Upper lobe of right lung (tissue), 1 donor: ENCODE data around the gene PLS1. TPM values are rescaled to one million over a fixed set of nuclear protein-coding genes. Genes with fewer than 3 reads are reported as not detected.
A peak's percentile ranks its signal among the peaks of the same experiment; 100 is the strongest.
"Not testable (repeated sequence)": the region's sequence is repeated elsewhere in the genome, so short reads cannot be mapped to it uniquely, and the experiment has no call there.

Source experiments
- ATAC-seq: fragments of 200-7000 bp; cut with Tn5 transposase; one replicate; pipeline ENCODE4 v1.9.1; 2020; ENCODE audit warnings: mild to moderate bottlenecking, moderate library complexity
- DNase-seq: peaks from one replicate; pipeline ENCODE4 v3.0.0-alpha.2; 2020
- H3K27ac ChIP-seq: fragments of 200-600 bp; one replicate; pipeline ENCODE4 v1.8.0; 2022
- H3K27me3 ChIP-seq: fragments of 200-600 bp; one replicate; pipeline ENCODE4 v1.8.0; 2022; ENCODE audit warnings: mild to moderate bottlenecking
- H3K36me3 ChIP-seq: fragments of 200-600 bp; one replicate; pipeline ENCODE4 v1.8.0; 2022
- H3K4me1 ChIP-seq: fragments of 200-600 bp; one replicate; pipeline ENCODE4 v1.8.0; 2022
- H3K4me3 ChIP-seq: fragments of 200-600 bp; one replicate; pipeline ENCODE4 v1.8.0; 2022; ENCODE audit warnings: mild to moderate bottlenecking
- H3K9me3 ChIP-seq: fragments of 200-600 bp; one replicate; pipeline ENCODE4 v1.8.0; 2022
- CTCF ChIP-seq: fragments of 200-600 bp; IDR thresholded peaks from one replicate; pipeline ENCODE4 v1.8.0; 2022; ENCODE audit warnings: antibody characterized with exemption
- intact Hi-C: fragments of 100-400 bp; cut with DNase I; formaldehyde crosslinking; loops from one replicate; pipeline ENCODE4 v1.11.0; 2022
- long read RNA-seq: library from polyadenylated mRNA; unstranded; transcript quantifications from one replicate; pipeline ENCODE4 v2.0.0, GENCODE V29; 2021
- total RNA-seq: library from RNA; stranded (reverse); fragmentation: NEBNext Ultra II Directional; extraction: Animal tissue kit (Norgen Biotek cat#: 25700); gene quantifications from one replicate; pipeline ENCODE4 v1.2.1, GENCODE V29; 2021
- donor health status: DM: no; HTN: yes; CAD: no; lungs with severe emphysema.

PLS1 gene, protein sequence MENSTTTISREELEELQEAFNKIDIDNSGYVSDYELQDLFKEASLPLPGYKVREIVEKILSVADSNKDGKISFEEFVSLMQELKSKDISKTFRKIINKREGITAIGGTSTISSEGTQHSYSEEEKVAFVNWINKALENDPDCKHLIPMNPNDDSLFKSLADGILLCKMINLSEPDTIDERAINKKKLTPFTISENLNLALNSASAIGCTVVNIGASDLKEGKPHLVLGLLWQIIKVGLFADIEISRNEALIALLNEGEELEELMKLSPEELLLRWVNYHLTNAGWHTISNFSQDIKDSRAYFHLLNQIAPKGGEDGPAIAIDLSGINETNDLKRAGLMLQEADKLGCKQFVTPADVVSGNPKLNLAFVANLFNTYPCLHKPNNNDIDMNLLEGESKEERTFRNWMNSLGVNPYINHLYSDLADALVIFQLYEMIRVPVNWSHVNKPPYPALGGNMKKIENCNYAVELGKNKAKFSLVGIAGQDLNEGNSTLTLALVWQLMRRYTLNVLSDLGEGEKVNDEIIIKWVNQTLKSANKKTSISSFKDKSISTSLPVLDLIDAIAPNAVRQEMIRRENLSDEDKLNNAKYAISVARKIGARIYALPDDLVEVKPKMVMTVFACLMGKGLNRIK
- total RNA-seq: 26.0 TPM
- long read RNA-seq, transcript PLS1-202 (16 exons, 3,706 nt): major isoform, 33 of 43 reads
- long read RNA-seq, partial matches to known transcripts: 2 of 43 reads
- long read RNA-seq, other reads (novel, unspliced or antisense): 8 of 43 reads

- no peaks in the 10 kb centered on the region for H3K27me3 ChIP-seq
- no peak for TF ChIP-seq CTCF
- H3K9me3 ChIP-seq: no peaks in the 10 kb centered on the region
- peak within 1 kb of the TSS; percentile 79 for H3K27ac ChIP-seq
- no peaks in the 10 kb centered on the region for H3K36me3 ChIP-seq
- ATAC-seq (peak; percentile 97), DNase-seq (peak; percentile 94)
- intact Hi-C loops: no loop called here
- H3K4me1 ChIP-seq: no peaks in the 10 kb centered on the region
- peak within 1 kb of the TSS; percentile 69 for H3K4me3 ChIP-seq
Measured at GRCh38 chr3:142595951-142596725, at the start of gene PLS1. Gene PLS1, plus strand, starts transcription at chr3:142596393. Its CDS starts 67,845 bp downstream, at chr3:142664238.

DNA sequence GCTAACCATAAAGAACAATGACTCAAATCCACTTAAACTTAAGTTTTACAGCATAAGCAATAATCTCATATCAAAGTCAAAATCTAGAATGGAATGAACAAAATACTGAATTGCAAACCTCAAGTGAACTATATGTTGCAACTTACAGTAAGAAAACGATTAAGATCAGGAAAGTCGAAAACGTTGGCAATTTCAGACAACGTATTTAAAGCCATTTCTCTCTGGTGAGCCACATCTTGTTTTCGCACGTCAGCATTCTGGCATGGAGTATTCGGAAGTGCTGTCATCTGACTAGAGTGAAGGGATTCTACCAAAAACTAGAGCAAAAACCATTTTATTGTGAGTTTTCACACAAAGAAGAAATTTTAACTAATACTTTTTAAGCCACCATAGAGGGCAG is 46.2 kb upstream of the PLS1 start:
- no peak for TF ChIP-seq CTCF
- Histone ChIP-seq H3K9me3 (no peaks in the 10 kb centered on the region), H3K27me3 (no peaks in the 10 kb centered on the region), H3K4me1 (no peaks in the 10 kb centered on the region), H3K36me3 (peaks cover 78% of the 10 kb centered on the region), H3K27ac (no peak overlapping the region), H3K4me3 (no peak overlapping the region)
- intact Hi-C loops: no loop called here
- ATAC-seq (no peak), DNase-seq (no peak)

- peaks cover 92% of the 10 kb centered on the region for H3K36me3 ChIP-seq
- DNase-seq, H3K27ac ChIP-seq, H3K4me1 ChIP-seq, ATAC-seq, H3K27me3 ChIP-seq, H3K9me3 ChIP-seq, intact Hi-C loops, H3K4me3 ChIP-seq: not testable (repeated sequence)
Measured at GRCh38 chr3:142552579-142552978, 43.6 kb upstream of the PLS1 start.

DNA sequence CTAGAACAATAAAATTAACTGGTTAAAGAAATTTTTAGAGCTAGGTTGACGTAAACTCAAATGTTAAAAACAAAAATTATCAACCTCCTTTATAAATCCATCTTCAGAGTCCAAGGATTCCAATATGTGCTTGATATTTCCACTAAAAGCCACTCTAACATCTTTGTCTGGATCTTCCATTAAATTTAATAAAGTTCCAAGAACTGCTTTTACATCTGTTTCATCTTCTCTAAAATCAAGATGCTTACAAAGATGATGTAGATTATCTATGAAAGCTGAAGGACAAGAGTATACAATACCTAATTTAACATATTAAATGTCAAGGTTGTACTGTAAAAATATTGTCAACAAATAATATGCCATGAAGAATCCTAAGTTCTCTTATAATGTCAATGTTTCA is 42.5 kb upstream of the PLS1 start:
- H3K4me1 ChIP-seq: no peaks in the 10 kb centered on the region
- no peaks in the 10 kb centered on the region for H3K27me3 ChIP-seq
- intact Hi-C loops: no loop called here
- ATAC-seq: no peak
- TF ChIP-seq CTCF: no peak
- no peak overlapping the region for H3K4me3 ChIP-seq
- no peak for DNase-seq
- H3K27ac ChIP-seq: no peak overlapping the region
- no peaks in the 10 kb centered on the region for H3K9me3 ChIP-seq
- H3K36me3 ChIP-seq: peaks cover 92% of the 10 kb centered on the region

- Histone ChIP-seq H3K9me3 (no peaks in the 10 kb centered on the region), H3K4me3 (no peak overlapping the region), H3K27me3 (no peaks in the 10 kb centered on the region), H3K36me3 (peaks cover 86% of the 10 kb centered on the region), H3K27ac (no peak overlapping the region), H3K4me1 (no peaks in the 10 kb centered on the region)
- no peak for TF ChIP-seq CTCF
- ATAC-seq: no peak
- intact Hi-C loops: no loop called here
- DNase-seq: no peak
Measured at GRCh38 chr3:142560118-142560517, 36.1 kb upstream of the PLS1 start.
